T-helper 17 cell (primary cell): Measurements from ENCODE around the gene CCNI2. TPM values are rescaled to one million over a fixed set of nuclear protein-coding genes. Genes with fewer than 3 reads are reported as not detected.
A peak's percentile ranks its signal among the peaks of the same experiment; 100 is the strongest.

ENCODE experiments used
- ATAC-seq: fragments of 150-1000 bp; cut with Tn5 transposase; 2 replicates; pipeline ENCODE4 v1.10.0; 2021; ENCODE audit warnings: mild to moderate bottlenecking, moderate library complexity
- DNase-seq, 3 donors: peaks; one replicate each; pipeline versions ENCODE4 v3.0.0 to v3.0.0-alpha.2; 2020 to 2021
- H3K9me3 ChIP-seq: one replicate; pipeline ENCODE4 v1.7.0; 2013; ENCODE audit warnings: low read length, mild to moderate bottlenecking; ENCODE audit not compliant: control insufficient read depth, poor library complexity, severe bottlenecking
- H3K27ac Mint-ChIP-seq: one replicate; pipeline ENCODE4 v1.8.0; 2022; ENCODE audit warnings: mild to moderate bottlenecking, moderate library complexity, mixed read lengths
- H3K27me3 Mint-ChIP-seq: one replicate; pipeline ENCODE4 v1.8.0; 2022; ENCODE audit warnings: mixed read lengths
- H3K36me3 Mint-ChIP-seq: one replicate; pipeline ENCODE4 v1.8.0; 2022; ENCODE audit warnings: low read depth, mixed read lengths
- H3K4me1 Mint-ChIP-seq: one replicate; pipeline ENCODE4 v1.8.0; 2022; ENCODE audit warnings: mild to moderate bottlenecking, mixed read lengths
- H3K4me3 Mint-ChIP-seq: one replicate; pipeline ENCODE4 v1.8.0; 2022; ENCODE audit warnings: mild to moderate bottlenecking, moderate library complexity, mixed read lengths
- total RNA-seq, 4 donors: library from RNA in 2 of 4; stranded (reverse) in 2 of 4; gene quantifications; one replicate each; pipeline ENCODE4 v1.2.3 and lab custom pipeline; 2022 to 2026

Gene CCNI2
- total RNA-seq, 2 donors from 2014 or later, result 8.7 to 13.7 TPM

DNA sequence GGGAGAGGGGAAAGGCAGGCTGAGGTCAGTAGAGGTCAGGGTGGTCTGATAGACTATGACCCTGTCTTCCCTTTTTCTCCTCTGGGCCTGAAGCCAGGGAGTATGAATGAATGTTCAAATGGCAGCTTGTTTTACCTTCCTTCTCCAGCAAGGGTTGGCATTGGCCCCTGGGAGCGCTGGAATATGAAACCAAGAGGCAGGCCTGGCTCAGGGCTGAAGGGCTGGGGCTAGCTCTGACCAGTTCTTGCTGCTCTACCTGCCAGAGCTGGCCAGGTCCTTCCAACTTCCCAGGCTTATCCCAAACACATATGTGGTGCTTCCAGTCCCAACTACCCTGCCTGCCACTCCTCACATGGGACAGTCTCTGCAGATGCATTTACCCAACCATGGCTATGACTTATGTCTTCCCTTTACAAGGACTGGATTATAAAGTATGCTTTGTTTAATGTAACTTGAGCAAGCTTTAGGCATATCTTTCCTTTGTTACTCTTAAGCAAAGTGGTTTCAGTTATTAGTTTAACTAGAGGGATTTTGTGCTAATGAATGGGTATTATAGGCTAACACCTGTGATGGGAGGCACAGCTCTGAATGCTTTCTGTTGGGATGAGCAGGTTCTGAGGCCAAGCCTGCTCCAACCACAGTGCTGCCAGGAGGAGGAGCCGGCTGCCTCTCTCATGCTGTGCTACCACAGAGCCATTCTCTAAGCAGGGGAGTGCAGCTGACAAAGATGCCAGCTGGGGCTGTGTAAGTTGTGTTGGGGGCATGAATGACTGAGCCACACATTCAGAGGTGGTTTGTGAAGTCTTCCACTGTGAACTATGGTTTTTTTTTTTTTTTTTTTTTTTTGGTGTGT is 6.1 kb downstream of the CCNI2 start:
- no peak for DNase-seq
- H3K9me3 ChIP-seq, result no peaks in the 10 kb centered on the region
- no peak for ATAC-seq
- H3K27me3 Mint-ChIP-seq, result no peaks in the 10 kb centered on the region
- peak overlapping the region; percentile 89 for H3K27ac Mint-ChIP-seq
- H3K36me3 Mint-ChIP-seq, result peaks cover 2% of the 10 kb centered on the region
- peaks cover 18% of the 10 kb centered on the region for H3K4me1 Mint-ChIP-seq
- H3K4me3 Mint-ChIP-seq, result no peak overlapping the region

DNA sequence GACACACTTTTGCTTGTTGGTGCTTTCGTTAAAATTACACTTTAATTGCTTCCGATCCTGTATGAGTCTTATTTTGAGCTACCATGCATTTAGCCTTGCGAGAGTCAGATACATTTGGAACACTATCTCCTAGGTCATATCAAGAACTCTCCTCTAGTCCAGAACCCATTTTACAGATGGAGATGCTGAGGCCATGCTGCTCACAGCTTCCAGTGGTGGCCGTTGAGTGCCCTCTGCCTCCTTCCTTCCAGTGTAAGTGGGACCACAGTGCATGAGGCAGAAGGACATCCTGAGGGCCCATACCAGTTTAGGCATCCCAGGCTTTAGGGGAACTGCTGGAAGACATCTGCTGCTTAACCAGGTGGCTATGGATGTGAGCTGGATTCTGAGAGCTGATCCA is 6.9 kb downstream of the CCNI2 start:
- H3K4me1 Mint-ChIP-seq, result peaks cover 16% of the 10 kb centered on the region
- no peak overlapping the region for H3K4me3 Mint-ChIP-seq
- no peaks in the 10 kb centered on the region for H3K27me3 Mint-ChIP-seq
- no peak for ATAC-seq
- peaks cover 2% of the 10 kb centered on the region for H3K36me3 Mint-ChIP-seq
- DNase-seq, result no peak
- H3K9me3 ChIP-seq, result no peaks in the 10 kb centered on the region
- peak overlapping the region; percentile 89 for H3K27ac Mint-ChIP-seq

DNA sequence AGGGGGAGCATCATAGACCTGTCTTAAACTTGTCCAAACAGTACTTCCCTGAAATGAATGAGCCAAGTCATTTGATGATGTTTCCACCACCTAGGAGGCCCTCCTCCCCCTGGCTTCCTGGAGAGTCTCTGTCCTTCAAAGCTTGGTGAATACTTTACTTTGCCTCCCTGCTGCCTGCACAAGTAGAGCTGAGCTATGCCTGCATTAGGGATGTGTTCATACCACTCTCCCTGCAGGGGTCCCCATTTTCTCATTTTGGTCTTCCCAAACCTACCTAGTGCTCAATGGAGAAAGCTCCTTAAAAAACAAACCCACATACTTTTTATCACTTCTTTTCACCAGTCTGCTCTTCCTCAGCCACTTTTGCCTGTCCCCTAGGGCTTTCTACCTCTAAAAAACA is 7.7 kb downstream of the CCNI2 start:
- H3K27ac Mint-ChIP-seq, result peak overlapping the region; percentile 89
- H3K27me3 Mint-ChIP-seq, result no peaks in the 10 kb centered on the region
- ATAC-seq, result no peak
- no peak overlapping the region for H3K4me3 Mint-ChIP-seq
- H3K9me3 ChIP-seq, result no peaks in the 10 kb centered on the region
- no peak for DNase-seq
- H3K4me1 Mint-ChIP-seq, result peaks cover 16% of the 10 kb centered on the region
- H3K36me3 Mint-ChIP-seq, result peaks cover 2% of the 10 kb centered on the region

GRCh38 chr5:132756542-132756941 is 9.3 kb downstream of the CCNI2 start:
- H3K36me3 Mint-ChIP-seq, result peaks cover 4% of the 10 kb centered on the region
- H3K27me3 Mint-ChIP-seq, result no peaks in the 10 kb centered on the region
- no peaks in the 10 kb centered on the region for H3K9me3 ChIP-seq
- peaks cover 8% of the 10 kb centered on the region for H3K4me1 Mint-ChIP-seq
- no peak overlapping the region for H3K4me3 Mint-ChIP-seq
- ATAC-seq, result no peak
- DNase-seq, result no peak
- peak overlapping the region; percentile 89 for H3K27ac Mint-ChIP-seq

- ATAC-seq (no peak), DNase-seq (no peak)
- H3K4me1 Mint-ChIP-seq, result peaks cover 6% of the 10 kb centered on the region
- H3K27ac Mint-ChIP-seq, result peak overlapping the region; percentile 27
- H3K36me3 Mint-ChIP-seq, result peaks cover 7% of the 10 kb centered on the region
- H3K27me3 Mint-ChIP-seq, result no peaks in the 10 kb centered on the region
- no peak overlapping the region for H3K4me3 Mint-ChIP-seq
- no peaks in the 10 kb centered on the region for H3K9me3 ChIP-seq
Measured at GRCh38 chr5:132758451-132758850, 11.2 kb downstream of the CCNI2 start.

DNA sequence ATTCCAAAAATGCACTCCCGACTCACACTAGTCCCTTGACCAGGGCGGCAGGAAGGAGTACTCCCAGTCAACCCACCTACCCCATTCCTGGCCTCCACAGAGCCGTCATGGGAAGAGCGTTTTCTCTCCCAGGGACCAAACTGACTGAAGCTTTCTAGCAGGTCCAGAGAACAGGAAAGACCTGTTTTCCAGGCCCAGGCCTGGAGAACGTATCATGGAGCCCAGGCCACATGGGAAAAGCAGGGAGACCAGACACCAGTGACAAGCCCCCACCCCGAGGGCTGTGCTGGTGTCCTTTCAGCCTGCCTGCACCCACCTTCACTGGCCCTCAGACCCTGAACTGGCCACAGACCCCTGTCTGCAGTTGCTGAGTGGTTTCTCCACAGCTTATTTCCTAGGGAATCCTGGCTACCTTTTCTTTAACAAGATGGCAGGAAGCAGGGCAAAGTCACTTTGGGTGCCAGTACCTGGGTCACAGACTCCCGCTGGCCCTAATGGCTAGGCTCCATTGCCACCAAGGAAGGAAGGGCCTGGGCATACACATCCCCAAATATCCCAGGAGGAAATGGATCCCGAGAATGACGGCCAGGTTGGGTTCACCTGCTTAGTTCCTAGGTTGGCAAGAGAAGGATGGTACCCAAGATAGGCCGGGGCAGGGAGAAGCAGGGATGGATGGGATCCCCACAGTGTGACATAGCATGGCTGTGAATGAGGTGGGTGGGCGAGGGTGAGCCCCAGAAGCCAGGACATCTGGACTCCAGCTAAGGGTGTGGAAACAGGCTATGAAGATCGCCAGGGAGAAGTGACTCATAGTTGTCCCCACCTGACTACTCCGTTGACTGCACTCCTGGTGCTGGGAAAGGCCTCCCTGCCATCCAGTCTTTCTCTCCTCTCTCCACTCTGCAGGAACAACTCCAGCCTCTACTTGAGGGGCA is 12.2 kb downstream of the CCNI2 start:
- Mint-ChIP-seq H3K4me3 (no peak overlapping the region), H3K27ac (no peak overlapping the region)

GRCh38 chr5:132760049-132760420 is 12.8 kb downstream of the CCNI2 start:
- H3K27ac Mint-ChIP-seq, result no peak overlapping the region
- ATAC-seq (no peak), DNase-seq (no peak)
- H3K36me3 Mint-ChIP-seq, result peaks cover 8% of the 10 kb centered on the region
- H3K9me3 ChIP-seq, result no peaks in the 10 kb centered on the region
- no peaks in the 10 kb centered on the region for H3K27me3 Mint-ChIP-seq
- H3K4me3 Mint-ChIP-seq, result no peak overlapping the region
- no peaks in the 10 kb centered on the region for H3K4me1 Mint-ChIP-seq

More for the DNA sequence above, 12.2 kb downstream of the CCNI2 start:
- Mint-ChIP-seq H3K27me3 (no peaks in the 10 kb centered on the region), H3K4me1 (peaks cover 2% of the 10 kb centered on the region), H3K36me3 (peaks cover 8% of the 10 kb centered on the region)
- no peaks in the 10 kb centered on the region for H3K9me3 ChIP-seq
- DNase-seq (no peak), ATAC-seq (no peak)

GRCh38 chr5:132760601-132761317 is 13.5 kb downstream of the CCNI2 start:
- DNase-seq (no peak), ATAC-seq (no peak)
- Mint-ChIP-seq H3K4me1 (no peaks in the 10 kb centered on the region), H3K27ac (no peak overlapping the region), H3K27me3 (no peaks in the 10 kb centered on the region), H3K4me3 (no peak overlapping the region), H3K36me3 (peaks cover 8% of the 10 kb centered on the region)
- no peaks in the 10 kb centered on the region for H3K9me3 ChIP-seq

GRCh38 chr5:132761321-132762240 is 14.4 kb downstream of the CCNI2 start:
- Mint-ChIP-seq H3K27ac (no peak overlapping the region), H3K4me3 (no peak overlapping the region), H3K27me3 (no peaks in the 10 kb centered on the region), H3K36me3 (peaks cover 8% of the 10 kb centered on the region), H3K4me1 (no peaks in the 10 kb centered on the region)
- ATAC-seq, result no peak
- H3K9me3 ChIP-seq, result no peaks in the 10 kb centered on the region
- DNase-seq, result no peak

GRCh38 chr5:132762246-132763000 is 15.2 kb downstream of the CCNI2 start:
- Mint-ChIP-seq H3K27ac (peak overlapping the region; percentile 37), H3K27me3 (no peaks in the 10 kb centered on the region), H3K36me3 (peaks cover 8% of the 10 kb centered on the region), H3K4me1 (peaks cover 4% of the 10 kb centered on the region), H3K4me3 (no peak overlapping the region)
- ATAC-seq (no peak), DNase-seq (no peak)
- no peaks in the 10 kb centered on the region for H3K9me3 ChIP-seq

DNA sequence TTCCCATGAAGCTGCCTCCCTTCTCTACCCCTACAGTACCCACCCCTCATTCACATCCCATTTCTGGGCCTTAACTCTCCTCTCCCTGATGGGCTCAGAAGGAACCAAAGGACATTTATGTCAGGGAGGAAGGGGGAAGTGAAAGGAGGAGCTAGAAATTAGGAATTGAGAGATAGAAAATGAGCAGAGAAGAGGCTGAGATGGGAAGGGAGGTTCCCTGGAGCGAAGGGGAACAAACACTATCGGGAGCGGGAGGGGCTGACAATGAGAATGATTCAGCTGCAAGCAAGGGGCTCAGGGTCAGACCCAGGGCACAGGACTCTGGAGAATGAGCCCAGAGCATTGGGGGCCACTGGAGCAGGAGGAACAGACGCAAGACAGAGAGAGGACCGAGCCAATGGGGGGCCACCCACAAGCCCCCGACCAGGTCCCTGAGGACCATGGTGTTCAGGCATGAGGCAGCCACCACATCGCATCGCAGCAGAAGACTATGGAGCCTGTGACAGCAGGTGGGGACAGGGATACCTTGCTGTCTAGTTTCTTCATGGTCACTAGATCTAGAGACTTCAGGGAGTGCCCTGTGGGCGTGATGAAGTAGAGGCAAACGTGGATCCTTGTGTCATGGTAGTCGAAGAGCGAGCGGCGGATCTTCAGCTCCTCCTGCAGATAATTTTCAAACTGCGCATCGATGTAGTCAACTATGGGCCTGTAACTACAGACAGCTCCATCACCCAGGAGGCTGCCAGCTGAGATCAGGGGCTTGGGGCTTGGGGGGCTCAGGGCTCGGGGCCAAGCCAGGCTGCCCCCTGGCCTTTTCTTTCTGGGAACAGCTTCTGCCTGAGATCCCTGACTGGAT is 16.2 kb downstream of the CCNI2 start:
- no peak for ATAC-seq
- no peaks in the 10 kb centered on the region for H3K9me3 ChIP-seq
- Mint-ChIP-seq H3K4me3 (no peak overlapping the region), H3K36me3 (peaks cover 8% of the 10 kb centered on the region), H3K27ac (peak overlapping the region; percentile 37), H3K27me3 (no peaks in the 10 kb centered on the region), H3K4me1 (peaks cover 4% of the 10 kb centered on the region)
- no peak for DNase-seq
